HAP-1 (cell line): Measurements from ENCODE around the gene DIP2C.
"Not testable (repeated sequence)": the region's sequence is repeated elsewhere in the genome, so short reads cannot be mapped to it uniquely, and the experiment has no call there.

Experiments
- DNase-seq, 2 experiments: peaks; one replicate each; pipeline ENCODE4 v3.0.0-alpha.2; 2016 to 2020; ENCODE audit warnings: low spot score in 2 of 2
- H3K27me3 ChIP-seq: fragments of 250-450 bp; sonication (Bioruptor Pico); 2 replicates; pipeline ENCODE4 v1.5.1; 2020; ENCODE audit warnings: low read depth, mild to moderate bottlenecking, moderate library complexity
- H3K36me3 ChIP-seq: fragments of 250-450 bp; sonication (Bioruptor Pico); replicated peaks from 2 replicates; pipeline ENCODE4 v1.5.1; 2020; ENCODE audit warnings: mild to moderate bottlenecking
- H3K4me1 ChIP-seq: fragments of 250-450 bp; sonication (Bioruptor Pico); 2 replicates; pipeline ENCODE4 v1.5.1; 2020; ENCODE audit warnings: mild to moderate bottlenecking
- H3K4me3 ChIP-seq: fragments of 250-450 bp; sonication (Bioruptor Pico); 2 replicates; pipeline ENCODE4 v1.5.1; 2020; ENCODE audit warnings: mild to moderate bottlenecking, moderate library complexity
- H3K9me3 ChIP-seq: fragments of 250-450 bp; sonication (Bioruptor Pico); 2 replicates; pipeline ENCODE4 v1.5.1; 2020; ENCODE audit warnings: mild to moderate bottlenecking, moderate library complexity
- in situ Hi-C: fragments of 300-500 bp; cut with MboI; formaldehyde crosslinking; loops from 3 replicates; pipeline ENCODE4 v1.14.3; 2020; ENCODE audit warnings: low sequenced_read_pairs, inconsistent platforms, mixed read lengths

The DIP2C gene

GRCh38 chr10:373526-374309 is 315.8 kb downstream of the DIP2C start:
- Histone ChIP-seq H3K27me3 (no peaks in the 10 kb centered on the region), H3K36me3 (peaks cover 4% of the 10 kb centered on the region; the same call in 1 of the 2 replicates), H3K4me3 (no peak overlapping the region), H3K9me3 (no peaks in the 10 kb centered on the region), H3K4me1 (peaks cover 22% of the 10 kb centered on the region)
- DNase-seq, result peak; percentile 80 to 89
- in situ Hi-C loops, result no loop called here

- DNase-seq, result no peak
- Histone ChIP-seq H3K4me1 (peaks cover 22% of the 10 kb centered on the region), H3K4me3 (no peak overlapping the region), H3K9me3 (no peaks in the 10 kb centered on the region), H3K36me3 (peaks cover 4% of the 10 kb centered on the region; the same call in 1 of the 2 replicates), H3K27me3 (no peaks in the 10 kb centered on the region)
- in situ Hi-C loops, result no loop called here
Measured at GRCh38 chr10:373015-373414, 316.5 kb downstream of the DIP2C start.

GRCh38 chr10:372566-372965 is 316.9 kb downstream of the DIP2C start:
- Histone ChIP-seq H3K27me3 (no peaks in the 10 kb centered on the region), H3K4me1 (peaks cover 22% of the 10 kb centered on the region), H3K4me3 (no peak overlapping the region), H3K36me3 (peaks cover 4% of the 10 kb centered on the region; the same call in 1 of the 2 replicates), H3K9me3 (no peaks in the 10 kb centered on the region)
- DNase-seq, result no peak
- in situ Hi-C loops, result no loop called here

GRCh38 chr10:371515-371914 is 318.0 kb downstream of the DIP2C start:
- Histone ChIP-seq H3K27me3 (no peaks in the 10 kb centered on the region), H3K4me3 (no peak overlapping the region), H3K36me3 (peaks cover 4% of the 10 kb centered on the region; the same call in 1 of the 2 replicates), H3K4me1 (peaks cover 22% of the 10 kb centered on the region), H3K9me3 (no peaks in the 10 kb centered on the region)
- in situ Hi-C loops, result no loop called here
- DNase-seq, result no peak

- H3K9me3 ChIP-seq, result no peaks in the 10 kb centered on the region
- H3K4me3 ChIP-seq, result no peak overlapping the region
- no peak for DNase-seq
- no peaks in the 10 kb centered on the region for H3K27me3 ChIP-seq
- H3K4me1 ChIP-seq, result peaks cover 22% of the 10 kb centered on the region
- in situ Hi-C loops, result no loop called here
- peaks cover 4% of the 10 kb centered on the region; the same call in 1 of the 2 replicates for H3K36me3 ChIP-seq
Measured at GRCh38 chr10:370449-370825, 319.0 kb downstream of the DIP2C start.

GRCh38 chr10:369684-370448 is 319.6 kb downstream of the DIP2C start:
- DNase-seq, result no peak
- Histone ChIP-seq H3K4me3 (no peak overlapping the region), H3K9me3 (no peaks in the 10 kb centered on the region), H3K27me3 (no peaks in the 10 kb centered on the region), H3K36me3 (peaks cover 3% of the 10 kb centered on the region; the same call in 1 of the 2 replicates), H3K4me1 (peaks cover 21% of the 10 kb centered on the region)
- in situ Hi-C loops, result no loop called here

GRCh38 chr10:369221-369683 is 320.2 kb downstream of the DIP2C start:
- no peaks in the 10 kb centered on the region for H3K27me3 ChIP-seq
- H3K36me3 ChIP-seq, result no peaks in the 10 kb centered on the region
- H3K4me3 ChIP-seq, result no peak overlapping the region
- peaks cover 15% of the 10 kb centered on the region for H3K4me1 ChIP-seq
- no peak for DNase-seq
- in situ Hi-C loops, result no loop called here
- H3K9me3 ChIP-seq, result no peaks in the 10 kb centered on the region

- H3K9me3 ChIP-seq, result no peaks in the 10 kb centered on the region
- DNase-seq, result no peak
- no peaks in the 10 kb centered on the region for H3K27me3 ChIP-seq
- H3K4me3 ChIP-seq, result no peak overlapping the region
- H3K36me3 ChIP-seq, result no peaks in the 10 kb centered on the region
- peaks cover 9% of the 10 kb centered on the region for H3K4me1 ChIP-seq
- in situ Hi-C loops, result no loop called here
Measured at GRCh38 chr10:368579-369220, 320.8 kb downstream of the DIP2C start.

- in situ Hi-C loops, H3K4me1 ChIP-seq, H3K4me3 ChIP-seq, H3K27me3 ChIP-seq, DNase-seq, H3K9me3 ChIP-seq, H3K36me3 ChIP-seq: not testable (repeated sequence)
Measured at GRCh38 chr10:368107-368506, 321.4 kb downstream of the DIP2C start.

GRCh38 chr10:367636-368035 is 321.8 kb downstream of the DIP2C start:
- in situ Hi-C loops, result no loop called here
- H3K27me3 ChIP-seq, result no peaks in the 10 kb centered on the region
- H3K4me1 ChIP-seq, result peaks cover under 1% of the 10 kb centered on the region; the same call in 1 of the 2 replicates
- no peak overlapping the region for H3K4me3 ChIP-seq
- no peaks in the 10 kb centered on the region for H3K36me3 ChIP-seq
- H3K9me3 ChIP-seq, result no peaks in the 10 kb centered on the region
- no peak for DNase-seq

GRCh38 chr10:366186-366585 is 323.3 kb downstream of the DIP2C start:
- H3K36me3 ChIP-seq, result peaks cover 6% of the 10 kb centered on the region; the same call in 1 of the 2 replicates
- no peaks in the 10 kb centered on the region for H3K9me3 ChIP-seq
- no peaks in the 10 kb centered on the region for H3K4me1 ChIP-seq
- no peak overlapping the region for H3K4me3 ChIP-seq
- no peak for DNase-seq
- H3K27me3 ChIP-seq, result no peaks in the 10 kb centered on the region
- in situ Hi-C loops, result no loop called here

GRCh38 chr10:364267-364775 is 325.1 kb downstream of the DIP2C start:
- no peak for DNase-seq
- Histone ChIP-seq H3K27me3 (no peaks in the 10 kb centered on the region), H3K4me1 (no peaks in the 10 kb centered on the region), H3K36me3 (peaks cover 6% of the 10 kb centered on the region; the same call in 1 of the 2 replicates), H3K4me3 (no peak overlapping the region), H3K9me3 (no peaks in the 10 kb centered on the region)
- in situ Hi-C loops, result no loop called here

GRCh38 chr10:363152-363551 is 326.3 kb downstream of the DIP2C start:
- DNase-seq, result no peak
- in situ Hi-C loops, result no loop called here
- Histone ChIP-seq H3K9me3 (no peaks in the 10 kb centered on the region), H3K4me1 (no peaks in the 10 kb centered on the region), H3K27me3 (no peaks in the 10 kb centered on the region), H3K4me3 (no peak overlapping the region), H3K36me3 (peaks cover 6% of the 10 kb centered on the region; the same call in 1 of the 2 replicates)
